ENCODE data around the gene SH3BGRL3. TPM values are rescaled to one million over a fixed set of nuclear protein-coding genes. Genes with fewer than 3 reads are reported as not detected.
"Not testable (repeated sequence)": the region's sequence is repeated elsewhere in the genome, so short reads cannot be mapped to it uniquely, and the experiment has no call there.

Gene SH3BGRL3
- total RNA-seq, 2 experiments from 2014 or later = 309 to 316 TPM

GRCh38 chr1:26305667-26306289 lies 25.9 kb downstream of the SH3BGRL3 start:
- CTCF ChIA-PET = interaction anchor here (1.0 to 3.9 kb wide), 4 partner anchors 13 to 111 kb away, joined by 3 to 46 read pairs (median 3); no protein-coding TSS in a partner anchor

DNA sequence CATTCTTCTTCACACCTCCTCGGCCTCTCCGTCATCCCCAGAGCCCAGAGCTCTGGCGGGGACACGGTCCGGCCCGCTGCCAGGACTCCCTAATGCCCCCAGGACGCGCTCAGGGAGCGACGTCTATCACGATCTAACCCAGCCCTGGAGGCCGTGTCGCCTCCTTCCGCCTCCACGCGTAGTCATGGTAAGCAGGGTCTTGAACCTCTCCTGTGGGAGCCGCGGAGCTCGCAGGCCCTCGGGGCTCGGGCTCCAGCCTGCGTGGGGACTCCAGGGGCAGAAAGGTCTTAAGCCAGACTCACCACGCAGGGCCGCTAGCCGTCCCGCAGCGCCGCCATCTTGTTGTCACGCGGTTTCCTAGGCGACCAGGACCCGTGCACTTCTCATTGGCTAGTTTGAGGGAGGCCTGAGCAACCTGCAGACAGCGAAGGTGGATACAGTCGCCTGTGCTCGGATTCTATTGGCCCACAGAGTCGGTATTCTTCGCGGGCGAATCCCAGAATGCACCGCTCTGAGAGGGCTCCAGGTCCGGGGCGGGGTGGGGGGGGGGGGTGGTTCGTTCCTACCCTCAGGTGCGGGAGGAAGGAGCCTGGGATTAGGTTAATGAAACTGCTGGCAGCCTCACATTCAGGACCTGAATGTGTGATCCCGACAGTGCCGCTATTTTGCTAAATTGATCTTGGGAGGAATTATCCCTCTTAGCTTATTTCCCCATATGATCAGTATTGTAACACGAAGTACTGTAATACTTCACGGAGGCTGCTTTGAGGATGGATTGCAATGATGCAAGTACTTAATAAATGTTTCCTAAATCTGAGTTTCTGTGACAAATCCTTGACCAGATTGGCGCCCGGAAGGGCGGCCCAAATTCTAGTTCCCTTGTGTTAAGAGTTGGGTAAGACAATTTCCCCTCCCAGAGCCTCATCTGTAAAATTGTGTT lies 26.7 kb downstream of the SH3BGRL3 start, which contains the start of gene UBXN11:
Gene UBXN11 (minus strand): TSS at position 347 of the 940 bp plus-strand sequence. CDS start 3,753 bp downstream, outside the sequence.
- ChIA-PET CTCF (interaction anchor here (0.8 to 3.9 kb wide), 11 partner anchors 7 to 85 kb away, joined by 3 to 46 read pairs (median 3); partner anchors contain the start of genes CD52 and SH3BGRL3), POLR2A (interaction anchor here (0.6 to 8.1 kb wide), 10 partner anchors 8 to 114 kb away, joined by 3 to 77 read pairs (median 4); partner anchors contain the start of genes CD52 and CEP85)
- H3K9me3 Mint-ChIP-seq = no peaks in the 10 kb centered on the region
- ATAC-seq (peak; percentile 98), DNase-seq (peak; percentile 98)
- no peaks in the 10 kb centered on the region for H3K36me3 Mint-ChIP-seq (ENCODE audit: low read depth)
- H3K27me3 Mint-ChIP-seq = no peaks in the 10 kb centered on the region
- intact Hi-C loops (cut with micrococcal nuclease) = no loop called here
- H3K4me1 Mint-ChIP-seq (ENCODE audit: low read depth) = peaks cover 22% of the 10 kb centered on the region
- peak within 1 kb of the TSS; percentile 86 for H3K4me3 Mint-ChIP-seq
- TF ChIP-seq CTCF (IDR thresholded peaks at IDR 0.05) = no peak
- peak within 1 kb of the TSS; percentile 93 for H3K27ac Mint-ChIP-seq

More at GRCh38 chr1:26305667-26306289, 25.9 kb downstream of the SH3BGRL3 start:
- Mint-ChIP-seq H3K9me3 (no peaks in the 10 kb centered on the region), H3K36me3 (ENCODE audit: low read depth) (peaks cover 2% of the 10 kb centered on the region), H3K4me1 (ENCODE audit: low read depth) (peaks cover 22% of the 10 kb centered on the region), H3K27ac (peak overlapping the region; percentile 88), H3K4me3 (peak overlapping the region; percentile 86), H3K27me3 (no peaks in the 10 kb centered on the region)
- intact Hi-C loops (cut with micrococcal nuclease) = no loop called here
- POLR2A ChIA-PET = interaction anchor here (1.4 to 8.1 kb wide), 3 partner anchors 12 to 25 kb away, joined by 3 to 77 read pairs (median 52); partner anchors contain the start of gene CD52
- ATAC-seq (no peak), DNase-seq (no peak)
- no peak for TF ChIP-seq CTCF (IDR thresholded peaks at IDR 0.05)

GRCh38 chr1:26307363-26307781 lies 27.5 kb downstream of the SH3BGRL3 start:
- intact Hi-C loops (cut with micrococcal nuclease) = no loop called here
- Mint-ChIP-seq H3K36me3 (ENCODE audit: low read depth) (no peaks in the 10 kb centered on the region), H3K9me3 (no peaks in the 10 kb centered on the region), H3K4me3 (peak overlapping the region; percentile 86), H3K27ac (peak overlapping the region; percentile 93), H3K4me1 (ENCODE audit: low read depth) (peaks cover 22% of the 10 kb centered on the region), H3K27me3 (no peaks in the 10 kb centered on the region)
- ChIA-PET CTCF (interaction anchor here (0.8 to 3.9 kb wide), 10 partner anchors 8 to 84 kb away, joined by 3 to 46 read pairs (median 4); partner anchors contain the start of genes CD52 and SH3BGRL3), POLR2A (interaction anchor here (0.8 to 8.1 kb wide), 10 partner anchors 9 to 73 kb away, joined by 3 to 77 read pairs (median 4); partner anchors contain the start of genes CD52 and CEP85)
- no peak for TF ChIP-seq CTCF (IDR thresholded peaks at IDR 0.05)
- ATAC-seq = peak; percentile 4
- DNase-seq = peak; percentile 21

DNA sequence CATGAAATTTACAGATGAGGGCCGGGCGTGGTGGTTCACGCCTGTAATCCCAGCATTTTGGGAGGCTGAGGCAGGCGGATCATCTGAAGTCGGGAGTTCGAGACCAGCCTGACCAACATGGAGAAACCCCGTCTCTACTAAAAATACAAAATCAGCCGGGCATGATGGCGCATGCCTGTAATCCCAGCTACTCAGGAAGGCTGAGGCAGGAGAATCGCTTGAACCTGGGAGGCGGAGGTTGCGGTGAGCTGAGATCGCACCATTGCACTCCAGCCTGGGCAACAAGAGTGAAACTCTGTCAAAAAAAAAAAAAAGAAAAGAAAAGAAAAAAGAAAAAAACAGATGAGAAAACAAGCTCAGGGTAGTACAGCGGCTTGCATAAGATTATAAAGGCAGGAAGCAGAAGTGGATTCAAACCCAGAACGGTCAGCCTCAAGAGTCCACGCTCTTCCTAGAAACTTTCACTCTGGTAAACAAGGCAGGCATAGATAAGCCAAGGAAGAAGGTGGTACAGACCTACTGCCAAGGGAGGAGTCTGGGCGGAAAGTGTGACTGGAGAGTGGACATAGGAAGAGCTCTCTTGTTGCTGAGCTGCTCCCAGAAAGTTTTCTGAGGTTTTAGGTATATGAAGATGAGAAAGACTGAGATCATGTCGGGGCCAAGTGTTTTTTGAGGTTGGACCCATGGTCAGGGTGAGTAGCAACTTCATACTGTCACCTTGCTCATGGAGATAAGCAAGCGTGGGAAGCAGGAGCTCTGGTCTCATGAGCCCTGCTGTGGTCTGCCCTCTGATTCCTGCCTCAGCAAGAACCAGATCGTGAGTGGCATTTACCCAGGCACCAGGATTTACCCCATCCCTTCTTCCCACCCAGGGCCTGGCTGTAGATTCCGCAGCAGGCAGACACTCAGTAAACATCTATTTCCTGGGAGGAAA lies 28.3 kb downstream of the SH3BGRL3 start:
- POLR2A ChIA-PET = interaction anchor here (0.8 to 8.1 kb wide), 10 partner anchors 9 to 74 kb away, joined by 3 to 77 read pairs (median 4); partner anchors contain the start of genes CD52 and CEP85
- H3K9me3 Mint-ChIP-seq; H3K36me3 Mint-ChIP-seq (ENCODE audit: low read depth); ATAC-seq; intact Hi-C loops (cut with micrococcal nuclease); H3K27me3 Mint-ChIP-seq: not testable (repeated sequence)
- peak; percentile 48 for DNase-seq
- CTCF ChIA-PET = interaction anchor here (0.8 to 3.9 kb wide), 10 partner anchors 9 to 109 kb away, joined by 3 to 46 read pairs (median 5); partner anchors contain the start of genes CD52, CEP85 and SH3BGRL3
- Mint-ChIP-seq H3K4me1 (ENCODE audit: low read depth) (peaks cover 22% of the 10 kb centered on the region), H3K27ac (peak overlapping the region; percentile 93), H3K4me3 (peak overlapping the region; percentile 86)
